Panc1 (cell line): Measurements from ENCODE around the gene RPUSD3. TPM values are rescaled to one million over a fixed set of nuclear protein-coding genes. Genes with fewer than 3 reads are reported as not detected.

Source experiments
- ATAC-seq: fragments of 200-7000 bp; cut with Tn5 transposase; 2 replicates; pipeline ENCODE4 v1.9.1; 2020; ENCODE audit warnings: mild to moderate bottlenecking, moderate library complexity
- BruUV-seq: library from RNA; stranded (reverse); fragments of 400-500 nt; replicated peaks from 2 replicates; lab custom pipeline; 2021; lab: Mats Ljungman, UMichigan
- CTCF ChIA-PET: fragments of 300-600 bp; sonication (Branson Sonifier 250); formaldehyde crosslinking; loops from one replicate; lab custom pipeline; 2022; ENCODE audit warnings: antibody characterized with exemption; lab: Charles Lee
- POLR2A ChIA-PET: fragments of 300-600 bp; sonication (Branson Sonifier 250); formaldehyde crosslinking; loops from one replicate; lab custom pipeline; 2022; ENCODE audit warnings: antibody characterized with exemption; lab: Charles Lee
- DNase-seq: peaks from one replicate; pipeline ENCODE4 v3.0.0-alpha.2; 2010; ENCODE audit warnings: low read depth, low spot score
- H3K27ac ChIP-seq: 2 replicates; pipeline ENCODE4 v1.5.1; 2011; ENCODE audit warnings: mild to moderate bottlenecking, low read length, inconsistent platforms
- H3K27me3 ChIP-seq: fragments of 200-500 bp; sonication (Bioruptor generic); 2 replicates; pipeline ENCODE4 v1.6.0; 2014; ENCODE audit warnings: low read length, inconsistent platforms; ENCODE audit not compliant: control insufficient read depth, insufficient read depth
- H3K36me3 ChIP-seq: fragments of 200-500 bp; sonication (Bioruptor generic); 2 replicates; pipeline ENCODE4 v1.5.1; 2014; ENCODE audit warnings: inconsistent platforms, mild to moderate bottlenecking, low read length, moderate library complexity; ENCODE audit not compliant: control insufficient read depth, insufficient read depth
- H3K4me1 ChIP-seq: 2 replicates; pipeline ENCODE4 v1.5.1; 2011; ENCODE audit warnings: inconsistent platforms, mild to moderate bottlenecking, low read length, moderate library complexity; ENCODE audit not compliant: control insufficient read depth, insufficient read depth
- H3K4me3 ChIP-seq, 2 experiments: 2 replicates each; pipeline ENCODE4 v1.5.1; 2011 to 2012; ENCODE audit warnings: low read depth in 2 of 2, low read length in 2 of 2, mild to moderate bottlenecking in 2 of 2, inconsistent platforms in 1 of 2, moderate library complexity in 1 of 2
- H3K9me3 ChIP-seq: fragments of 200-500 bp; sonication (Bioruptor generic); 2 replicates; pipeline ENCODE4 v1.5.1; 2014; ENCODE audit warnings: low read depth, mild to moderate bottlenecking, inconsistent platforms, low read length, moderate library complexity; ENCODE audit not compliant: control insufficient read depth, insufficient read depth
- CTCF ChIP-seq: fragments of 450-650 bp; IDR thresholded peaks from 2 replicates; pipeline ENCODE4 v1.5.1; 2017; ENCODE audit warnings: mild to moderate bottlenecking
- POLR2AphosphoS5 ChIP-seq: IDR thresholded peaks from 2 replicates; pipeline ENCODE4 v1.6.1; 2012; ENCODE audit warnings: mild to moderate bottlenecking, low read depth, low read length, moderate library complexity
- SIN3A ChIP-seq: IDR thresholded peaks from 2 replicates; pipeline ENCODE4 v1.6.1; 2012; ENCODE audit warnings: low read depth, mild to moderate bottlenecking, low read length, moderate library complexity, borderline replicate concordance; ENCODE audit not compliant: insufficient read depth
- TCF7L2 ChIP-seq: IDR thresholded peaks from 2 replicates; pipeline ENCODE4 v1.6.1; 2011; ENCODE audit warnings: mild to moderate bottlenecking, low read depth, low read length, inconsistent platforms
- in situ Hi-C: cut with HindIII; loops from 2 replicates; pipeline ENCODE4 v1.10.0; 2016; ENCODE audit warnings: low sequenced_read_pairs, low pct_unique_long_range_greater_than_20kb
- intact Hi-C: fragments of 100-400 bp; cut with micrococcal nuclease; formaldehyde crosslinking; loops from one replicate; pipeline ENCODE4 v1.10.0; 2022; ENCODE audit not compliant: unreplicated experiment
- total RNA-seq: library from RNA; stranded (reverse); gene quantifications from one replicate; pipeline ENCODE4 v1.2.1, GENCODE V29; 2021; ENCODE audit not compliant: unreplicated experiment
- TF ChIP-seq, protein P1 (sequence below), 2 experiments: IDR thresholded peaks; 2 replicates each; pipeline ENCODE4 v1.6.1; 2011 to 2012; ENCODE audit warnings: low read depth in 2 of 2, control low read depth in 1 of 2, low read length in 1 of 2, mild to moderate bottlenecking in 1 of 2, moderate library complexity in 1 of 2; ENCODE audit not compliant: insufficient read depth in 1 of 2

The RPUSD3 gene
- total RNA-seq, 1 experiment from 2014 or later, result 40.4 TPM

GRCh38 chr3:9861201-9861600 lies 17.4 kb upstream of the RPUSD3 start:
- TF ChIP-seq TCF7L2 (no peak), CTCF (no peak), SIN3A (no peak), POLR2AphosphoS5 (no peak)
- TF ChIP-seq, protein P1, sequence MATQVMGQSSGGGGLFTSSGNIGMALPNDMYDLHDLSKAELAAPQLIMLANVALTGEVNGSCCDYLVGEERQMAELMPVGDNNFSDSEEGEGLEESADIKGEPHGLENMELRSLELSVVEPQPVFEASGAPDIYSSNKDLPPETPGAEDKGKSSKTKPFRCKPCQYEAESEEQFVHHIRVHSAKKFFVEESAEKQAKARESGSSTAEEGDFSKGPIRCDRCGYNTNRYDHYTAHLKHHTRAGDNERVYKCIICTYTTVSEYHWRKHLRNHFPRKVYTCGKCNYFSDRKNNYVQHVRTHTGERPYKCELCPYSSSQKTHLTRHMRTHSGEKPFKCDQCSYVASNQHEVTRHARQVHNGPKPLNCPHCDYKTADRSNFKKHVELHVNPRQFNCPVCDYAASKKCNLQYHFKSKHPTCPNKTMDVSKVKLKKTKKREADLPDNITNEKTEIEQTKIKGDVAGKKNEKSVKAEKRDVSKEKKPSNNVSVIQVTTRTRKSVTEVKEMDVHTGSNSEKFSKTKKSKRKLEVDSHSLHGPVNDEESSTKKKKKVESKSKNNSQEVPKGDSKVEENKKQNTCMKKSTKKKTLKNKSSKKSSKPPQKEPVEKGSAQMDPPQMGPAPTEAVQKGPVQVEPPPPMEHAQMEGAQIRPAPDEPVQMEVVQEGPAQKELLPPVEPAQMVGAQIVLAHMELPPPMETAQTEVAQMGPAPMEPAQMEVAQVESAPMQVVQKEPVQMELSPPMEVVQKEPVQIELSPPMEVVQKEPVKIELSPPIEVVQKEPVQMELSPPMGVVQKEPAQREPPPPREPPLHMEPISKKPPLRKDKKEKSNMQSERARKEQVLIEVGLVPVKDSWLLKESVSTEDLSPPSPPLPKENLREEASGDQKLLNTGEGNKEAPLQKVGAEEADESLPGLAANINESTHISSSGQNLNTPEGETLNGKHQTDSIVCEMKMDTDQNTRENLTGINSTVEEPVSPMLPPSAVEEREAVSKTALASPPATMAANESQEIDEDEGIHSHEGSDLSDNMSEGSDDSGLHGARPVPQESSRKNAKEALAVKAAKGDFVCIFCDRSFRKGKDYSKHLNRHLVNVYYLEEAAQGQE (IDR thresholded peaks at IDR 0.05; ENCODE audit: insufficient read depth in 1 of 2, low read depth in 2 of 2, low read length in 1 of 2), result no peak
- intact Hi-C loops (no loop called here), in situ Hi-C loops (no loop called here)
- H3K4me1 ChIP-seq, result peaks cover 6% of the 10 kb centered on the region; the same call in 1 of the 2 replicates
- POLR2A ChIA-PET, result no interaction called here
- no peaks in the 10 kb centered on the region for H3K9me3 ChIP-seq
- no peak overlapping the region for H3K4me3 ChIP-seq
- BruUV-seq, result no TSS peak
- CTCF ChIA-PET, result no interaction called here
- no peak for ATAC-seq
- no peak for DNase-seq
- no peak overlapping the region for H3K27ac ChIP-seq
- no peaks in the 10 kb centered on the region for H3K27me3 ChIP-seq
- no peaks in the 10 kb centered on the region for H3K36me3 ChIP-seq

DNA sequence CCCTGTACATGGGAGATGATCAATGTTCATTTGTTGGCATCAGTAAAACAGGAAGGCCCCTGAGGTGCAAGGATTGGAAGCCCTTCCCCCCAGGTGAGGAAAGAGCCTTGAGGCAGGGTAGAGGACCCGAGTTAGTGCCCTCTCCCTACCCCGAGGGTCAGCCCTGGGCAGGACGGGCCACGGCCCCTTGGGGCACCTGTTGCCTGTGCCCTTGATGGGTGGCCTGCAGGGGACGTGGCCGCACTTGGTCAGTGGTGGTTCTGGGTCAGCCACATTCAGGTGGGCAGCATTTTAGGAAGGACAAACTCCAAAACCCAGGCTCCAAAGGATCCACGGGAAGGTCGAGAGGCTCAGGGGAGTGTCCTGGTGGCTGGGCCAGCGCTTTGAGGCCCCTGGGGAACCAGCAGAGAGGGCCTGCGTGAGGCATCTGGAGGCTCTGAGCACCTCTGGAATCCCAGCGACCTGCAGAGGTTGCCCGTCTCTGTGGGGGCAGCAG lies 15.8 kb upstream of the RPUSD3 start:
- H3K9me3 ChIP-seq, result no peaks in the 10 kb centered on the region

More for the DNA sequence above, 15.8 kb upstream of the RPUSD3 start:
- no peak for ATAC-seq
- Histone ChIP-seq H3K27me3 (no peaks in the 10 kb centered on the region), H3K36me3 (no peaks in the 10 kb centered on the region), H3K27ac (no peak overlapping the region), H3K4me3 (no peak overlapping the region), H3K4me1 (peaks cover 4% of the 10 kb centered on the region; the same call in 1 of the 2 replicates)
- in situ Hi-C loops (no loop called here), intact Hi-C loops (no loop called here)
- no TSS peak for BruUV-seq
- ChIA-PET CTCF (interaction anchor here (0.7 kb wide), 1 partner anchor 53 kb away, joined by 3 read pairs; no protein-coding TSS in a partner anchor), POLR2A (no interaction called here)
- no peak for TF ChIP-seq TCF7L2
- no peak for TF ChIP-seq CTCF
- TF ChIP-seq POLR2AphosphoS5, result no peak
- no peak for TF ChIP-seq SIN3A
- TF ChIP-seq, protein P1 (IDR thresholded peaks at IDR 0.05; ENCODE audit: insufficient read depth in 1 of 2, low read depth in 2 of 2, low read length in 1 of 2), result no peak
- no peak for DNase-seq
